H1 (cell line): ENCODE results near the gene NOC2L. TPM values are rescaled to one million over a fixed set of nuclear protein-coding genes. Genes with fewer than 3 reads are reported as not detected.

ENCODE experiments used
- CTCF ChIA-PET: fragments of 300-600 bp; sonication (Branson Sonifier 250); formaldehyde crosslinking; loops from one replicate; lab custom pipeline; 2021; ENCODE audit not compliant: partially characterized antibody; lab: Charles Lee
- POLR2A ChIA-PET: fragments of 300-600 bp; sonication (Branson Sonifier 250); formaldehyde crosslinking; loops from one replicate; lab custom pipeline; 2021; ENCODE audit warnings: inconsistent platforms; ENCODE audit not compliant: partially characterized antibody; lab: Charles Lee
- DNase-seq, 2 experiments: peaks; one replicate each; pipeline versions ENCODE4 v3.0.0 to v3.0.0-alpha.2; 2010 to 2022; ENCODE audit warnings: low spot score in 2 of 2, low read depth in 1 of 2, mixed read lengths in 1 of 2
- FAIRE-seq: peaks from 2 replicates; lab custom pipeline; 2011; peaks lifted over from hg19 to GRCh38; lab: Jason Lieb, UNC
- H2AFZ ChIP-seq: 2 replicates; pipeline ENCODE4 v1.8.1; 2012; ENCODE audit warnings: low read length, inconsistent platforms
- H2AK5ac ChIP-seq: 2 replicates; pipeline ENCODE4 v1.6.1; 2013; ENCODE audit warnings: low read depth, low read length
- H2BK120ac ChIP-seq: replicated peaks from 2 replicates; pipeline ENCODE3; 2013; ENCODE audit warnings: low read depth, low read length, inconsistent platforms
- H2BK12ac ChIP-seq: 2 replicates; pipeline ENCODE4 v1.6.1; 2013; ENCODE audit warnings: low read depth, low read length
- H2BK15ac ChIP-seq: 2 replicates; pipeline ENCODE4 v1.6.1; 2013; ENCODE audit warnings: low read length
- H2BK20ac ChIP-seq: 2 replicates; pipeline ENCODE4 v1.6.1; 2013; ENCODE audit warnings: low read length
- H2BK5ac ChIP-seq: 2 replicates; pipeline ENCODE4 v1.6.1; 2013; ENCODE audit warnings: low read depth, low read length
- H3K14ac ChIP-seq: 2 replicates; pipeline ENCODE4 v1.6.1; 2013; ENCODE audit warnings: inconsistent platforms; ENCODE audit not compliant: insufficient read length
- H3K18ac ChIP-seq: 2 replicates; pipeline ENCODE4 v1.6.1; 2013; ENCODE audit warnings: low read length; ENCODE audit errors: extremely low read depth
- H3K23ac ChIP-seq: 2 replicates; pipeline ENCODE4 v1.6.1; 2013; ENCODE audit warnings: inconsistent platforms; ENCODE audit not compliant: insufficient read length
- H3K23me2 ChIP-seq: 2 replicates; pipeline ENCODE4 v1.6.1; 2013; ENCODE audit warnings: low read depth, low read length
- H3K27ac ChIP-seq: 2 replicates; pipeline ENCODE4 v1.6.1; 2011; ENCODE audit warnings: low read depth, low read length, inconsistent platforms
- H3K27me3 ChIP-seq, 4 experiments: replicated peaks in 1 of 4; 1 replicate in 1 of 4; 2 replicates in 3 of 4; pipeline versions ENCODE4 v1.6.1 to v1.8.1; 2011 to 2013; ENCODE audit warnings: low read length in 3 of 4, mild to moderate bottlenecking in 3 of 4, inconsistent platforms in 2 of 4, mixed read lengths in 2 of 4, moderate library complexity in 1 of 4; ENCODE audit not compliant: control insufficient read depth in 3 of 4, insufficient read depth in 3 of 4; ENCODE audit errors: extremely low read depth in 1 of 4
- H3K36me3 ChIP-seq, 4 experiments: 2 replicates each; pipeline versions ENCODE4 v1.6.1 to v1.8.1; 2011 to 2013; ENCODE audit warnings: mild to moderate bottlenecking in 4 of 4, low read length in 3 of 4, moderate library complexity in 2 of 4, control low read depth in 1 of 4, inconsistent platforms in 1 of 4; ENCODE audit not compliant: insufficient read depth in 4 of 4, control insufficient read depth in 2 of 4
- H3K4ac ChIP-seq: replicated peaks from 2 replicates; pipeline ENCODE3; 2013; ENCODE audit warnings: low read length, low read depth, mixed read lengths, inconsistent platforms; ENCODE audit not compliant: insufficient read length
- H3K4me1 ChIP-seq, 4 experiments: replicated peaks in 1 of 4; 1 replicate in 1 of 4; 2 replicates in 3 of 4; pipeline versions ENCODE4 v1.6.1 to v1.8.1; 2011 to 2013; ENCODE audit warnings: low read length in 3 of 4, inconsistent platforms in 2 of 4, mixed read lengths in 1 of 4; ENCODE audit not compliant: insufficient read depth in 4 of 4, control insufficient read depth in 3 of 4
- H3K4me2 ChIP-seq, 2 experiments: 2 replicates each; pipeline versions ENCODE4 v1.6.1 to v1.8.1; 2011 to 2013; ENCODE audit warnings: low read depth in 2 of 2, low read length in 2 of 2, control low read depth in 1 of 2, inconsistent platforms in 1 of 2, mild to moderate bottlenecking in 1 of 2; ENCODE audit not compliant: insufficient read depth in 1 of 2
- H3K4me3 ChIP-seq, 4 experiments: fragments of 200-600, 300-600 bp in 1 of 4; sonication (generic), shearing (Covaris generic), sonication (Bioruptor Twin) in 1 of 4; 2 replicates each; pipeline versions ENCODE4 v1.5.1 to v1.8.1; 2011 to 2016; ENCODE audit warnings: low read length in 4 of 4, low read depth in 3 of 4, control low read depth in 2 of 4, inconsistent platforms in 2 of 4, mild to moderate bottlenecking in 2 of 4, mixed read lengths in 1 of 4, moderate library complexity in 1 of 4; ENCODE audit not compliant: insufficient read depth in 2 of 4; ENCODE audit errors: extremely low read depth in 1 of 4
- H3K56ac ChIP-seq: replicated peaks from 2 replicates; pipeline ENCODE3; 2013; ENCODE audit warnings: low read depth, mild to moderate bottlenecking, mixed read lengths, low read length, inconsistent platforms; ENCODE audit not compliant: insufficient read length
- H3K79me1 ChIP-seq: 2 replicates; pipeline ENCODE4 v1.6.1; 2013; ENCODE audit warnings: low read depth, low read length, control low read depth
- H3K79me2 ChIP-seq, 2 experiments: 2 replicates each; pipeline versions ENCODE4 v1.6.1 to v1.8.1; 2012 to 2013; ENCODE audit warnings: low read length in 2 of 2, mild to moderate bottlenecking in 2 of 2, inconsistent platforms in 1 of 2; ENCODE audit not compliant: insufficient read depth in 2 of 2, control insufficient read depth in 1 of 2
- H3K9ac ChIP-seq, 4 experiments: replicated peaks in 1 of 4; 1 replicate in 1 of 4; 2 replicates in 3 of 4; pipeline versions ENCODE4 v1.6.1 to v1.8.1; 2011 to 2013; ENCODE audit warnings: low read depth in 3 of 4, low read length in 3 of 4, control low read depth in 2 of 4, mild to moderate bottlenecking in 2 of 4, moderate library complexity in 2 of 4, inconsistent platforms in 1 of 4; ENCODE audit errors: extremely low read depth in 1 of 4
- H3K9me3 ChIP-seq, 2 experiments: 2 replicates each; pipeline versions ENCODE4 v1.6.1 to v1.8.1; 2012 to 2013; ENCODE audit warnings: mild to moderate bottlenecking in 2 of 2, moderate library complexity in 2 of 2, control low read depth in 1 of 2, inconsistent platforms in 1 of 2, low read depth in 1 of 2, low read length in 1 of 2, mixed read lengths in 1 of 2; ENCODE audit not compliant: insufficient read depth in 2 of 2
- H4K20me1 ChIP-seq, 2 experiments: replicated peaks in 1 of 2; 2 replicates each; pipeline versions ENCODE3 to v1.8.1; 2011 to 2013; ENCODE audit warnings: inconsistent platforms in 2 of 2, low read length in 2 of 2, mild to moderate bottlenecking in 1 of 2; ENCODE audit not compliant: insufficient read depth in 2 of 2, control insufficient read depth in 1 of 2
- H4K5ac ChIP-seq: 2 replicates; pipeline ENCODE4 v1.6.1; 2013; ENCODE audit warnings: low read length, low read depth, mixed read lengths, inconsistent platforms; ENCODE audit not compliant: insufficient read length
- H4K8ac ChIP-seq: 2 replicates; pipeline ENCODE4 v1.8.0; 2013; ENCODE audit warnings: mild to moderate bottlenecking, moderate library complexity, low read length, inconsistent platforms; ENCODE audit not compliant: insufficient read depth; ENCODE audit errors: extremely low read depth
- H4K91ac ChIP-seq: replicated peaks from 2 replicates; pipeline ENCODE3; 2013; ENCODE audit warnings: low read length, mixed read lengths, inconsistent platforms; ENCODE audit not compliant: insufficient read length
- EP300 ChIP-seq, 2 experiments: IDR thresholded peaks; 1 replicate in 1 of 2; 2 replicates in 1 of 2; pipeline ENCODE4 v1.6.1; 2011 to 2012; ENCODE audit warnings: low read depth in 2 of 2, low read length in 2 of 2, mild to moderate bottlenecking in 2 of 2, borderline replicate concordance in 1 of 2, inconsistent platforms in 1 of 2, moderate library complexity in 1 of 2
- NRF1 ChIP-seq: IDR thresholded peaks from 2 replicates; pipeline ENCODE4 v1.6.1; 2011; ENCODE audit warnings: mild to moderate bottlenecking, low read depth, low read length, improper control_type of control experiment
- RBBP5 ChIP-seq: IDR thresholded peaks from 2 replicates; pipeline ENCODE4 v1.7.1; 2012; ENCODE audit warnings: low read depth, mild to moderate bottlenecking, inconsistent platforms, low read length, moderate library complexity, borderline replicate concordance
- RFX5 ChIP-seq: IDR thresholded peaks from 2 replicates; pipeline ENCODE4 v1.6.1; 2011; ENCODE audit warnings: low read depth, low read length, improper control_type of control experiment, borderline replicate concordance
- WGBS, 2 experiments: shearing (Covaris generic) in 1 of 2; methylation state at CpG; one replicate each; pipeline versions ENCODE4 v1.1.6 to v1.1.7; 2013 to 2015; ENCODE audit warnings: low lambda C conversion rate in 2 of 2, mixed read lengths in 2 of 2, inconsistent platforms in 1 of 2, low coverage in 1 of 2, missing lambda C conversion rate in 1 of 2; ENCODE audit not compliant: insufficient replicate concordance in 2 of 2, insufficient coverage in 1 of 2, insufficient read length in 1 of 2; ENCODE audit errors: extremely low coverage in 1 of 2, missing lambda C conversion rate in 1 of 2; 5-methylcytosine and 5-hydroxymethylcytosine counted together
- polyA plus RNA-seq, 7 experiments: library from polyadenylated mRNA; depleted of rRNA in 3 of 7; stranded (reverse) in 5 of 7; unstranded in 2 of 7; fragments of >200 nt in 5 of 7; fragments of 200-250 nt in 2 of 7; gene quantifications; 1 replicate in 5 of 7; 2 replicates in 1 of 7; 4 replicates in 1 of 7; pipeline versions ENCODE4 v1.2.1 to v1.2.3, GENCODE V29; 2011 to 2013; ENCODE audit warnings: missing spikeins in 2 of 7, mixed read lengths in 2 of 7
- total RNA-seq: library from RNA; stranded (reverse); fragmentation: NEBNext Ultra II Directional; extraction: Animal tissue kit (Norgen Biotek cat#: 25700); gene quantifications from 2 replicates; pipeline ENCODE4 v1.2.1, GENCODE V29; 2021
- TF ChIP-seq, protein P1 (sequence below): IDR thresholded peaks from 2 replicates; pipeline ENCODE4 v1.6.1; 2012; ENCODE audit warnings: inconsistent platforms
- TF ChIP-seq, protein P2 (sequence below), 3 experiments: IDR thresholded peaks; 1 replicate in 2 of 3; 2 replicates in 1 of 3; pipeline versions ENCODE4 v1.5.1 to v1.6.1; 2011; ENCODE audit warnings: low read length in 3 of 3, mild to moderate bottlenecking in 3 of 3, inconsistent platforms in 2 of 3, low read depth in 1 of 3, moderate library complexity in 1 of 3; ENCODE audit not compliant: insufficient read depth in 1 of 3; ENCODE audit errors: control extremely low read depth in 1 of 3

Gene NOC2L
- total and polyA plus RNA-seq, 2 of the 8 experiments (the other 6 are each of a cell fraction or from before 2014, with no cell fraction given), result 74.7 to 130 TPM

DNA sequence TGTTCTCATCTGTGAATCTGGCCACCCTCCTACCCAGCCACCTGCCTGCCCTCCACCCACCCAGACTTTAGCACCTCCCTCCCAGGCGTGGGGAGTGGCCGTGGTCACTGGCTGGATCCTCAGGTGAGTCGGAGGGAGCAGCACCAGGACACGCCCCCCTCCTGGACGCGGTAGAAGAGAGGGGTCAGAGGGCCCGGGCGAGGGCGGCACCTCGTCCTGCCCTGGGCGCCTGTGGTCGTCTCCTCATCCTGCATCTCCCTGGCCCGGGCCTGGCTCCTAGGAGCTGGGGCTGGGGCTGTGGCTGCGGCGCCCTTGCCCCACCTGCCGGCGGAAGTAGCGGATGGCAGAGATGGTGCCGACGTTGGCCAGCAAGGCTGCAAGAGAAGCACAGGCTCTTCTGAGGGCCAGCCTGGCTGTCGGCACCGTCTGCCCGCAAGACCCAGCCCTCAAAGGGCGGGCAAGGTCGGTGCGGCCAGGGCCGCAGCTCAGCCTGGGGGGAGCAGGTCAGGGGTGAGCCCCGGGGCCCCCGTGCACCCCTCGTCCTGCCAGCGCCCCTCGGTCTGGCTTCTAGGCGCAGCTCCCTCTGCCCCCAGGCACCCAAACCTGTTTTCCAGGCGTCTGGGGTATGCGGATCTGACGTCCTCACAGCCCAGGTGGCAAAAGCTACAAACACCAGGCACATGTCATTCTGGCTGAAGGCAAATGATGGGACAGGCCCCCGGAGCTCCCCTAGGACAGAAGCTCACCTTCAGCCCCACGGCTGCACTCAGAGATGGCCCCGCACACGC, 17.0 kb upstream of the NOC2L start:
- Histone ChIP-seq H3K79me2 (no peaks in the 10 kb centered on the region), H4K5ac (no peak overlapping the region), H3K23me2 (peaks cover 2% of the 10 kb centered on the region; the same call in 1 of the 2 replicates), H3K23ac (no peak overlapping the region), H3K56ac (no peak overlapping the region), H2AFZ (no peak overlapping the region), H4K8ac (peak overlapping the region; percentile 68; the same call in 1 of the 2 replicates), H3K9me3 (no peaks in the 10 kb centered on the region), H2BK20ac (no peak overlapping the region), H3K4ac (no peak overlapping the region), H2BK12ac (no peak overlapping the region), H3K36me3 (no peaks in the 10 kb centered on the region), H3K79me1 (no peaks in the 10 kb centered on the region), H2BK120ac (no peak overlapping the region), H2BK5ac (no peak overlapping the region), H2AK5ac (no peak overlapping the region), H3K9ac (no peak overlapping the region), H3K27ac (no peak overlapping the region), H3K27me3 (peaks cover 0 to 14% (median 1%) of the 10 kb centered on the region in 4 experiments; a peak in 3 of 7 replicates), H3K4me1 (peaks cover 0 to 10% (median 1%) of the 10 kb centered on the region in 4 experiments; a peak in 4 of 7 replicates), H2BK15ac (no peak overlapping the region; the same call in 1 of the 2 replicates), H3K18ac (no peak overlapping the region), H3K4me3 (peak overlapping the region in 2 of 4 experiments; percentile 33 to 52; a peak in 4 of 8 replicates), H4K20me1 (peaks cover 0 to 9% of the 10 kb centered on the region in 2 experiments), H4K91ac (peak overlapping the region; percentile 74), H3K4me2 (peak overlapping the region; percentile 11 to 84; a peak in 3 of 4 replicates), H3K14ac (no peak overlapping the region)
- DNase-seq (peak in 1 of 2 experiments; percentile 85), FAIRE-seq (no peak)
- ChIA-PET POLR2A (interaction anchor here (0.6 to 1.4 kb wide), 7 partner anchors 8 to 217 kb away, joined by 3 to 6 read pairs (median 3); partner anchors contain the start of gene PLEKHN1), CTCF (interaction anchor here (0.6 to 7.0 kb wide), 16 partner anchors 7 to 327 kb away, joined by 3 to 53 read pairs (median 4); partner anchors contain the start of genes HES4, NOC2L and PERM1)
- 12% methylated on average over 25 of the region's 40 CpGs; no CpG with 5 or more reads in 1 of the 2 experiments for WGBS, 2 experiments
- TF ChIP-seq RBBP5 (0 out of 2 replicates have a peak, but pooled peaks have one; percentile 69), RFX5 (no peak), EP300 (IDR thresholded peaks at IDR 0.05; ENCODE audit: borderline replicate concordance in 1 of 2, low read depth in 2 of 2, low read length in 2 of 2) (no peak), NRF1 (no peak)
- TF ChIP-seq, protein P1, sequence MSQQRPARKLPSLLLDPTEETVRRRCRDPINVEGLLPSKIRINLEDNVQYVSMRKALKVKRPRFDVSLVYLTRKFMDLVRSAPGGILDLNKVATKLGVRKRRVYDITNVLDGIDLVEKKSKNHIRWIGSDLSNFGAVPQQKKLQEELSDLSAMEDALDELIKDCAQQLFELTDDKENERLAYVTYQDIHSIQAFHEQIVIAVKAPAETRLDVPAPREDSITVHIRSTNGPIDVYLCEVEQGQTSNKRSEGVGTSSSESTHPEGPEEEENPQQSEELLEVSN, result peak; percentile 67
- TF ChIP-seq, protein P2, sequence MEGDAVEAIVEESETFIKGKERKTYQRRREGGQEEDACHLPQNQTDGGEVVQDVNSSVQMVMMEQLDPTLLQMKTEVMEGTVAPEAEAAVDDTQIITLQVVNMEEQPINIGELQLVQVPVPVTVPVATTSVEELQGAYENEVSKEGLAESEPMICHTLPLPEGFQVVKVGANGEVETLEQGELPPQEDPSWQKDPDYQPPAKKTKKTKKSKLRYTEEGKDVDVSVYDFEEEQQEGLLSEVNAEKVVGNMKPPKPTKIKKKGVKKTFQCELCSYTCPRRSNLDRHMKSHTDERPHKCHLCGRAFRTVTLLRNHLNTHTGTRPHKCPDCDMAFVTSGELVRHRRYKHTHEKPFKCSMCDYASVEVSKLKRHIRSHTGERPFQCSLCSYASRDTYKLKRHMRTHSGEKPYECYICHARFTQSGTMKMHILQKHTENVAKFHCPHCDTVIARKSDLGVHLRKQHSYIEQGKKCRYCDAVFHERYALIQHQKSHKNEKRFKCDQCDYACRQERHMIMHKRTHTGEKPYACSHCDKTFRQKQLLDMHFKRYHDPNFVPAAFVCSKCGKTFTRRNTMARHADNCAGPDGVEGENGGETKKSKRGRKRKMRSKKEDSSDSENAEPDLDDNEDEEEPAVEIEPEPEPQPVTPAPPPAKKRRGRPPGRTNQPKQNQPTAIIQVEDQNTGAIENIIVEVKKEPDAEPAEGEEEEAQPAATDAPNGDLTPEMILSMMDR (IDR thresholded peaks at IDR 0.05; ENCODE audit: control extremely low read depth in 1 of 3, insufficient read depth in 1 of 3, low read depth in 1 of 3, low read length in 3 of 3), result peak in 2 of 3 experiments; percentile 59 to 60; a peak in 3 of 4 replicates
